ENCODE results near the gene KDR.
A peak's percentile ranks its signal among the peaks of the same experiment; 100 is the strongest.

Gene KDR

DNA sequence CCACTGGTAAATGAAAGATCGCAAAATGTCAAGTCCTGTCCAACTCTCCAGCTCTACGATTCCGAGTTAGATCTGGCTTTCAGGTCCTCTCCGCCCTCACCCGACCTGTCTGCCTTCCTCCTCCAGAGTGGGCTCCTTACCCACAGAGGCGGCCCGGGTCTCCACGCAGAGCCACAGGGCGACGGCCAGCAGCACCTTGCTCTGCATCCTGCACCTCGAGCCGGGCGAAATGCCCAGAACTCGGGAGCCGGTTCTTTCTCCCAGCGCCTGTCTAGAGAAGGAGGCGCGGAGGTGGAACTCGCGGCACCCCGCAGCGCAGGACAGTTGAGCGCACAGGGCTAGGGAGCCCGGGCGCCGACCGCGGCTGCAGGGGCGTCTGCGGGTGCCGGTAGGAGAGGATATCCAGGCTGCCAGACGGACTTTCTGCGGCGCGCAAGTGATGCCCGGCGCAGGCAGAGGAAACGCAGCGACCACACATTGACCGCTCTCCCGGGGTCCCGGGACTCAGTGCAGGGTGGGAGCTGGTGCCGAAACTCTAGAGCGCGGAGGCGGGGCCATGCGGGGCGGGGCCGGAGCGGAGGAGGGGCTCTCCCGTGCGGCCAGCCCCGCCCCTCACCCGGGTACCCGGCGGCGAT, at the start of gene KDR:
KDR (minus strand) TSS at position 509 of the 635 bp plus-strand sequence; CDS start at position 207, 302 bp downstream.
- Histone ChIP-seq H3K27me3 (ENCODE audit: control insufficient read depth in 1 of 2, insufficient read depth in 2 of 2, low read length in 2 of 2) (peaks cover 3 to 10% of the 10 kb centered on the region in 2 donors), H3K27ac (ENCODE audit: low read depth, low read length) (no peak within 1 kb of the TSS), H3K4me1 (ENCODE audit: control insufficient read depth in 1 of 2, insufficient read depth in 2 of 2, low read length in 2 of 2) (no peaks in the 10 kb centered on the region), H3K4me3 (ENCODE audit: low read depth in 1 of 2, low read length in 2 of 2) (peak within 1 kb of the TSS in 1 of 2 donors; percentile 40), H3K36me3 (ENCODE audit: control insufficient read depth in 1 of 2, insufficient read depth in 2 of 2, low read length in 2 of 2) (no peaks in the 10 kb centered on the region), H3K9me3 (ENCODE audit: control insufficient read depth in 1 of 2, low read length in 2 of 2) (no peaks in the 10 kb centered on the region), H3K9ac (ENCODE audit: low read depth in 1 of 2, low read length in 2 of 2) (no peak within 1 kb of the TSS)

DNA sequence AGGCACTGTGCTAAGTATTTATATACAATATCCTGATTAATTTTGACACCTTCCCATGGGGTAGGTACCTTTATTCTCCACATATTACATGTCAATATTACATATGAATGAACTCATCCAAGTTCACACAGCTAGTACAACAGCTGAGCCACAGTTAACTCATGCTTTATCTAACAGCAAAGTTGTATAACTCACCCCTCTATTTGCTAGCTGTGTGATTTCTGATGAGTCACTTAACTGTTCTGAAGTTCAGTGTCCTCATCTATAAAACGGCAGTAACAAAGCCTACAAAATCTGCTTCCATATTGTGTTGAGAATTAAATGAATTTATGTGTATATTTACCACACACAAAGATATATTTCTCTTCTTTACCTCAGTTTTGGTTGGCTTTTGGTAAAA, 48.2 kb upstream of the KDR start:
- H3K27me3 ChIP-seq (ENCODE audit: control insufficient read depth in 1 of 2, insufficient read depth in 2 of 2, low read length in 2 of 2): no peaks in the 10 kb centered on the region
- H3K9ac ChIP-seq (ENCODE audit: low read depth in 1 of 2, low read length in 2 of 2): no peak overlapping the region
- H3K4me3 ChIP-seq (ENCODE audit: low read depth in 1 of 2, low read length in 2 of 2): no peak overlapping the region
- no peaks in the 10 kb centered on the region for H3K4me1 ChIP-seq (ENCODE audit: control insufficient read depth in 1 of 2, insufficient read depth in 2 of 2, low read length in 2 of 2)
- H3K9me3 ChIP-seq (ENCODE audit: control insufficient read depth in 1 of 2, low read length in 2 of 2): no peaks in the 10 kb centered on the region
- H3K27ac ChIP-seq (ENCODE audit: low read depth, low read length): no peak overlapping the region
- no peaks in the 10 kb centered on the region for H3K36me3 ChIP-seq (ENCODE audit: control insufficient read depth in 1 of 2, insufficient read depth in 2 of 2, low read length in 2 of 2)

DNA sequence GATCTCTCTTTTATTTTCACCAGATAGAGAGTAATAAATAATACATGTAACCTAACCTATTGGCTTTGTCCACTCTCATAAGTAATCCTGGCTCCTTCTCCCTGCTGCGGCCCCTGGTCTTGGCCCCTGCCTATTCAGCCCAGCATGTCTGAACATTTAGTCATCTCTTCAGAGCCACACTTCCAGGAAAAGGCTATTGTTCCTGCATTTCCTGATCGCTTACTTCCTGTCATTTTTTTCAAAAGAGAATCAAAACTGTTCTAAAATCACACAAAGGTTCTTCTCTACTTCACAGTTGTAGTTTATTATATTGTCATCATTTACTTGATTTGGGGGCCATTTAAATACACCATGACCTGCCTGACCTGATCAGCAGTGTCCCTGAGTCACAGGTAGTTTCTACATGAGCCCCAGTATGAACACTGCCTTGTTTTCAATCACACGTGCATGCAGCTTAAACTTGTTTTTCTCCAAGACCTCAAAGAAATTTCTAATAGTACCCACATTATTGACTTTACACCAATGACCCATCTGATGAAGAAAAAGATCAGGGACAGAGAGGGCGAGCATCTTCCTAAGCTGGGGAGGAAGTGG, 47.4 kb upstream of the KDR start:
- H3K27ac ChIP-seq (ENCODE audit: low read depth, low read length): no peak overlapping the region
- H3K4me1 ChIP-seq (ENCODE audit: control insufficient read depth in 1 of 2, insufficient read depth in 2 of 2, low read length in 2 of 2): no peaks in the 10 kb centered on the region
- H3K9ac ChIP-seq (ENCODE audit: low read depth in 1 of 2, low read length in 2 of 2): no peak overlapping the region
- H3K9me3 ChIP-seq (ENCODE audit: control insufficient read depth in 1 of 2, low read length in 2 of 2): no peaks in the 10 kb centered on the region
- H3K36me3 ChIP-seq (ENCODE audit: control insufficient read depth in 1 of 2, insufficient read depth in 2 of 2, low read length in 2 of 2): no peaks in the 10 kb centered on the region
- no peaks in the 10 kb centered on the region for H3K27me3 ChIP-seq (ENCODE audit: control insufficient read depth in 1 of 2, insufficient read depth in 2 of 2, low read length in 2 of 2)
- H3K4me3 ChIP-seq (ENCODE audit: low read depth in 1 of 2, low read length in 2 of 2): no peak overlapping the region

DNA sequence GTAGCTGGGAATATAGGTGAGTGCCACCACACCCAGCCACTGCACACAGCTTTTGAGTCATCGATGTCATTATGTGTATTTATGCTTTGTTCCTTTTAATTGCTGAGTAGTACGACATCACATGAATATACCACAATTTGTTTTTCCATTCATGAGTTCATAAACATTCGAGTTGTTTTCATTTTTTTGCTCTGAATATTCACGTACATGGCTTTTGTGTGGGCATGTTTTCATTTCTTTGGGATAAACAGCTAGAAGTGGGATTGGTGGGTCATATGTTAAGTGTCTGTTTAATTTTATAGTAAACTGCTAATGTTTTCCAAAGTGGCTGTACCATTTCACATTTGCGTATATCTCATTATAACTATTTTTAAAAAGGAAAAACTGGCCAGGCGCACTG, 45.1 kb upstream of the KDR start:
- Histone ChIP-seq H3K4me1 (ENCODE audit: control insufficient read depth in 1 of 2, insufficient read depth in 2 of 2, low read length in 2 of 2) (no peaks in the 10 kb centered on the region), H3K4me3 (ENCODE audit: low read depth in 1 of 2, low read length in 2 of 2) (no peak overlapping the region), H3K36me3 (ENCODE audit: control insufficient read depth in 1 of 2, insufficient read depth in 2 of 2, low read length in 2 of 2) (no peaks in the 10 kb centered on the region), H3K9me3 (ENCODE audit: control insufficient read depth in 1 of 2, low read length in 2 of 2) (no peaks in the 10 kb centered on the region), H3K27me3 (ENCODE audit: control insufficient read depth in 1 of 2, insufficient read depth in 2 of 2, low read length in 2 of 2) (no peaks in the 10 kb centered on the region), H3K27ac (ENCODE audit: low read depth, low read length) (no peak overlapping the region), H3K9ac (ENCODE audit: low read depth in 1 of 2, low read length in 2 of 2) (no peak overlapping the region)

DNA sequence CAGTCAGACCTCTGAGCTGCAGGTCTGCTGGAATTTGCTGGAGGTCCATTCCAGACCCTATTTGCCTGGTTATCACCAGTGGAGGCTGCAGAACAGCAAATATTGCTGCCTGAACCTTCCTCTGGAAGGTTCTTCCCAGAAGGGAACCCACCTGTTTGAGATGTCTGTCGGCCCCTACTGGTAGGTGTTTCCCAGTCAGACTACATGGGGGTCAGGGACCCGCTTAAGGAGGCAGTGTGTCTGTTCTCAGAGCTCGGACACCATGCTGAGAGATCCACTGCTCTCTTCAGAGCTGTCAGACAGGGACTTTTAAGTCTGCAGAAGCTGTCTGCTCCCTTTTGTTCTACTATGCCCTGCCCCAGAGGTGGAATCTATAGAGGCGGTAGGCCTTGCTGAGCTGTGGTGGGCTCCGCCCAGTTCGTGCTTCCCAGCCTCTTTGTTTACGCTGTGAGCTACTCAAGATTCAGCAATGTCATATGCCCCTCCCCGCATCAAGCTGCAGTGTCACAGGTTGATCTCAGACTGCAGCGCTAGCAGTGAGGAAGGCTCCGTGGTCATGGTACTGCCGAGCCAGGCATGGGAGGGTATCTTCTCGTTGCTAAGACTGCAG, 44.1 kb upstream of the KDR start:
- Histone ChIP-seq H3K9ac (ENCODE audit: low read depth in 1 of 2, low read length in 2 of 2) (no peak overlapping the region), H3K27me3 (ENCODE audit: control insufficient read depth in 1 of 2, insufficient read depth in 2 of 2, low read length in 2 of 2) (no peaks in the 10 kb centered on the region), H3K36me3 (ENCODE audit: control insufficient read depth in 1 of 2, insufficient read depth in 2 of 2, low read length in 2 of 2) (no peaks in the 10 kb centered on the region), H3K4me1 (ENCODE audit: control insufficient read depth in 1 of 2, insufficient read depth in 2 of 2, low read length in 2 of 2) (no peaks in the 10 kb centered on the region), H3K9me3 (ENCODE audit: control insufficient read depth in 1 of 2, low read length in 2 of 2) (no peaks in the 10 kb centered on the region), H3K27ac (ENCODE audit: low read depth, low read length) (no peak overlapping the region), H3K4me3 (ENCODE audit: low read depth in 1 of 2, low read length in 2 of 2) (no peak overlapping the region)

DNA sequence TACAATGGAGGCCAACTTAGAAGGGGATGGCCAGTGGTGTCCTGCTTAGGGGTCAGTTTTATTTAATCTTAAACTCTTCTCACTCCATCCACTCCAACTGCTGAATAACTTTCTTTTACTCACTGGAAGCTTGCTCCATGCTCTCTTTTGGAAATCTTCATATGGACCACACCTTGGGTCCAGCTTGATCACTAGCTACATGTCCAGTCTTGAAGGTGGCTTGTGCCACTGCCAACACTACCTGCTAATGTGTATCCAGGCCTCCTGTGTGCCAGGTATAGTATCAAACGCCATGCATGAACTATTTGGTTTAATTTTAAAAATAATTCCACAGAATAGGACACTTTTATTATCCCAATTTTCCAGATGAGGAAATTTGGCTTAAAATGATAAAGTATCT, 37.0 kb upstream of the KDR start:
- Histone ChIP-seq H3K9me3 (ENCODE audit: control insufficient read depth in 1 of 2, low read length in 2 of 2) (no peaks in the 10 kb centered on the region), H3K9ac (ENCODE audit: low read depth in 1 of 2, low read length in 2 of 2) (no peak overlapping the region), H3K4me1 (ENCODE audit: control insufficient read depth in 1 of 2, insufficient read depth in 2 of 2, low read length in 2 of 2) (no peaks in the 10 kb centered on the region), H3K4me3 (ENCODE audit: low read depth in 1 of 2, low read length in 2 of 2) (no peak overlapping the region), H3K27ac (ENCODE audit: low read depth, low read length) (no peak overlapping the region), H3K27me3 (ENCODE audit: control insufficient read depth in 1 of 2, insufficient read depth in 2 of 2, low read length in 2 of 2) (peaks cover 0 to 2% of the 10 kb centered on the region in 2 donors), H3K36me3 (ENCODE audit: control insufficient read depth in 1 of 2, insufficient read depth in 2 of 2, low read length in 2 of 2) (no peaks in the 10 kb centered on the region)

DNA sequence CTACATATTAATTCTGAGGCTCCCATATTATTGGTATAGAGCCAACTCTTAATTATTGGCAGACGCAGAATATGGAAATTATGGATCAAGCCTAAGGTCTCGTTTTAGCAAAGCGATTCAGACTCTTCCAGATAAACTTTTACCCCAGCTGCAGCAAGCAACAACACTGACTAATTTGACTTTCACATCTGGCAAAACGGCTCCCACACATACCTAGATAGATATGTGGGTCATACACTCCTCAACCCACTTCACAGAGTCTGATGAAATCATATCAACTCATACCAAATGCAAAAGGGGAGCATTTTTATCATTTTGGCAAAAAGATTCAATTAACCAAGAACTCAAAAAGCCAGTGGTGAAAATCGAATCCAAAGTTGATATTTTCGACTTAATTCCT, 36.3 kb upstream of the KDR start:
- no peak overlapping the region for H3K9ac ChIP-seq (ENCODE audit: low read depth in 1 of 2, low read length in 2 of 2)
- no peak overlapping the region for H3K4me3 ChIP-seq (ENCODE audit: low read depth in 1 of 2, low read length in 2 of 2)
- peaks cover 0 to 6% of the 10 kb centered on the region in 2 donors for H3K27me3 ChIP-seq (ENCODE audit: control insufficient read depth in 1 of 2, insufficient read depth in 2 of 2, low read length in 2 of 2)
- H3K9me3 ChIP-seq (ENCODE audit: control insufficient read depth in 1 of 2, low read length in 2 of 2): no peaks in the 10 kb centered on the region
- H3K4me1 ChIP-seq (ENCODE audit: control insufficient read depth in 1 of 2, insufficient read depth in 2 of 2, low read length in 2 of 2): no peaks in the 10 kb centered on the region
- no peak overlapping the region for H3K27ac ChIP-seq (ENCODE audit: low read depth, low read length)
- no peaks in the 10 kb centered on the region for H3K36me3 ChIP-seq (ENCODE audit: control insufficient read depth in 1 of 2, insufficient read depth in 2 of 2, low read length in 2 of 2)

DNA sequence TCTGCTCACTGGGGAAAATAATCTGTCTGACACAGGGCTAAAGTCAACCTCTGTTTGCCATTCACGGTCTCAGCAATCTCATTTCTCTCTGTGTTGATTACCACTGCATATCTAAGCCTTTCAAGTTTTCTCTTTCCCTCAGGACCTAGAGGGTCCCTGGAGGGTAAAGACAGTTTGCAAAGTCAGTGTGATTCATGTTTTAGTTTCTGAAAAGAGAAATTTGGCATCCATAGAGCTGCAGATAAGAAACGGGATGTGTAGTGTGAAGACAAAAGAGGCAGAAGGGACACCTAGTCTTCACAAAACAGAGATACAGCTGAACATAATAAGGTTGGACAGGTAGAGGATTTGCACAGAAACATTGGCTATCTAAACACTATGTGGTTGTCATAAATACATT, 34.5 kb upstream of the KDR start:
- H3K9me3 ChIP-seq (ENCODE audit: control insufficient read depth in 1 of 2, low read length in 2 of 2): no peaks in the 10 kb centered on the region
- peaks cover 0 to 6% of the 10 kb centered on the region in 2 donors for H3K27me3 ChIP-seq (ENCODE audit: control insufficient read depth in 1 of 2, insufficient read depth in 2 of 2, low read length in 2 of 2)
- H3K9ac ChIP-seq (ENCODE audit: low read depth in 1 of 2, low read length in 2 of 2): no peak overlapping the region
- H3K4me3 ChIP-seq (ENCODE audit: low read depth in 1 of 2, low read length in 2 of 2): no peak overlapping the region
- H3K36me3 ChIP-seq (ENCODE audit: control insufficient read depth in 1 of 2, insufficient read depth in 2 of 2, low read length in 2 of 2): no peaks in the 10 kb centered on the region
- H3K27ac ChIP-seq (ENCODE audit: low read depth, low read length): no peak overlapping the region
- no peaks in the 10 kb centered on the region for H3K4me1 ChIP-seq (ENCODE audit: control insufficient read depth in 1 of 2, insufficient read depth in 2 of 2, low read length in 2 of 2)

DNA sequence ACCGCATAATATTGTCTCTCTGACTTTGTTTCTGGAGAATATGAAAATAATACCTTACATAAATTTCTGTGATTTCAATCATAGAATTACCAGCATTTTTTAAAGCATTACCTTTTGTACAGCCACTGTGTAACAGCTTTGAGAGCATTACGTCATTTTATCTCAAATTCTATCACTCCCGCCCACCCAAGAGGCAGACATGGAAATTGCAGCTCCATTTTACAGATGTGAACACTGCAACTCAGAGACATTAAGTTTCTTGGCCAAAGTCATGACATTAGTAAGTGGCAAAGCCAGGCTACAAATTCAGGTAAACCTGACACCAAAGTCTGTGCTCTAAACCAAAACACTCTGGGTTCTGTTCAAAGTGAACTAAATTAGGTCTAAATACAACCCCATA, 33.6 kb upstream of the KDR start:
- Histone ChIP-seq H3K27me3 (ENCODE audit: control insufficient read depth in 1 of 2, insufficient read depth in 2 of 2, low read length in 2 of 2) (peaks cover 0 to 6% of the 10 kb centered on the region in 2 donors), H3K9me3 (ENCODE audit: control insufficient read depth in 1 of 2, low read length in 2 of 2) (no peaks in the 10 kb centered on the region), H3K9ac (ENCODE audit: low read depth in 1 of 2, low read length in 2 of 2) (no peak overlapping the region), H3K4me3 (ENCODE audit: low read depth in 1 of 2, low read length in 2 of 2) (no peak overlapping the region), H3K36me3 (ENCODE audit: control insufficient read depth in 1 of 2, insufficient read depth in 2 of 2, low read length in 2 of 2) (no peaks in the 10 kb centered on the region), H3K4me1 (ENCODE audit: control insufficient read depth in 1 of 2, insufficient read depth in 2 of 2, low read length in 2 of 2) (no peaks in the 10 kb centered on the region), H3K27ac (ENCODE audit: low read depth, low read length) (no peak overlapping the region)

DNA sequence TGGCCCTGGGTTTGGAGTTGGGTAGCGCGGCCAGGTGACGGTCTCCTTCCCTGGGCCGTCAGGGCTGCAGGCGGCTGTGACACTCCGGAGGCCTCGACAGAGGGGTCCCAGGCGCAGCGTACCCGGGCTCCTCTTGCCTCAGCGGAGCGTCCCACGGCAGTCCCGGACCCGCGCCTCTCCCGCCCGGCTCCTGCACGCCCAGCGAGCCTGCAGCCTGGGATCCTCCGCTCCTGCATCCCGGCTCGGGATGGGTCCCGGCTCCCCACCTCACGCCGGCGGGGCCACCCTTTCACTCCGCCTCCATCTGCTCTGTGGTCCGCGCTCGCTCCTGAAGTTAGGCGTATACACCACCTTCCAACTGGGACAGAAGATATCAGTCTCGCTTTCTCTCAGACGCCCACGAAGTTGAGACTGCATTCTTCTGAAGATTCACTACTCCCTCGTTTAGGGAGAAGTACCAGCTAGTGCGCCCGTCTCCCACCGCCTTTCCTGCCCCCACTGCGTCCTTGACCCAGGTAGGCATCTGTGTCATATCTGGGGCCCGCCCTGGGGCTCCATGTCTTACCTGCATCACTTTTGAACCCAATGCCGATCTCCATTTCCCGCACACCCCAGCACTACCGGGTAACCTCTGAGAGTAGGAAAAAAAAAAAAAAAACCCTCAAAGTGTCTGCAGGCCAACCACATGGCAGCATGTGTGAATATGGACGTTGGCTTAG, 32.3 kb upstream of the KDR start:
- Histone ChIP-seq H3K27ac (ENCODE audit: low read depth, low read length) (no peak overlapping the region), H3K4me1 (ENCODE audit: control insufficient read depth in 1 of 2, insufficient read depth in 2 of 2, low read length in 2 of 2) (no peaks in the 10 kb centered on the region), H3K9ac (ENCODE audit: low read depth in 1 of 2, low read length in 2 of 2) (no peak overlapping the region), H3K36me3 (ENCODE audit: control insufficient read depth in 1 of 2, insufficient read depth in 2 of 2, low read length in 2 of 2) (no peaks in the 10 kb centered on the region), H3K27me3 (ENCODE audit: control insufficient read depth in 1 of 2, insufficient read depth in 2 of 2, low read length in 2 of 2) (peaks cover 0 to 6% of the 10 kb centered on the region in 2 donors), H3K4me3 (ENCODE audit: low read depth in 1 of 2, low read length in 2 of 2) (no peak overlapping the region), H3K9me3 (ENCODE audit: control insufficient read depth in 1 of 2, low read length in 2 of 2) (no peaks in the 10 kb centered on the region)

Data from duodenal mucosa (tissue), 2 donors.